Measurements from ENCODE around the gene LGALS1. TPM values are rescaled to one million over a fixed set of nuclear protein-coding genes. Genes with fewer than 3 reads are reported as not detected.
A peak's percentile ranks its signal among the peaks of the same experiment; 100 is the strongest.

Gene LGALS1
- total RNA-seq (2014; rRNA removed; shearing (Covaris generic)): 671 and 890 TPM in 2 replicates

- Histone ChIP-seq H3K9me3 (replicated peaks) (no peaks in the 10 kb centered on the region), H3K4me3 (peak within 1 kb of the TSS; percentile 70), H3K4me1 (peaks cover 9% of the 10 kb centered on the region), H3K27me3 (no peaks in the 10 kb centered on the region), H3K27ac (peak within 1 kb of the TSS; percentile 72), H3K36me3 (peaks cover 7% of the 10 kb centered on the region; the same call in 1 of the 2 replicates)
- DNase-seq: peak; percentile 96 to 97
Observed at GRCh38 chr22:37674951-37675929, at the start of gene LGALS1. Gene LGALS1 (plus strand): TSS chr22:37675636. CDS start chr22:37675703, 67 bp downstream.

- H3K36me3 ChIP-seq: 0 out of 2 replicates have a peak, but pooled peaks cover 4% of the 10 kb centered on the region
- DNase-seq: no peak
- no peaks in the 10 kb centered on the region for H3K9me3 ChIP-seq (replicated peaks)
- no peak overlapping the region for H3K27ac ChIP-seq
- H3K4me3 ChIP-seq: no peak overlapping the region
- peaks cover 15% of the 10 kb centered on the region; the same call in 1 of the 2 replicates for H3K4me1 ChIP-seq
- no peaks in the 10 kb centered on the region for H3K27me3 ChIP-seq
Observed at GRCh38 chr22:37625737-37626136, 49.7 kb upstream of the LGALS1 start.

- no peak for DNase-seq
- 0 out of 2 replicates have a peak, but pooled peaks cover 4% of the 10 kb centered on the region for H3K36me3 ChIP-seq
- no peak overlapping the region for H3K27ac ChIP-seq
- peaks cover 15% of the 10 kb centered on the region; the same call in 1 of the 2 replicates for H3K4me1 ChIP-seq
- no peak overlapping the region for H3K4me3 ChIP-seq
- no peaks in the 10 kb centered on the region for H3K27me3 ChIP-seq
- H3K9me3 ChIP-seq (replicated peaks): no peaks in the 10 kb centered on the region
Observed at GRCh38 chr22:37626144-37626543, 49.3 kb upstream of the LGALS1 start.

- Histone ChIP-seq H3K4me3 (no peak overlapping the region), H3K4me1 (peaks cover 15% of the 10 kb centered on the region; the same call in 1 of the 2 replicates), H3K9me3 (replicated peaks) (no peaks in the 10 kb centered on the region), H3K27me3 (no peaks in the 10 kb centered on the region), H3K27ac (no peak overlapping the region), H3K36me3 (0 out of 2 replicates have a peak, but pooled peaks cover 4% of the 10 kb centered on the region)
- DNase-seq: no peak
Observed at GRCh38 chr22:37626556-37627075, 48.8 kb upstream of the LGALS1 start.

GRCh38 chr22:37627121-37627520 is 48.3 kb upstream of the LGALS1 start:
- Histone ChIP-seq H3K4me3 (no peak overlapping the region), H3K4me1 (peaks cover 15% of the 10 kb centered on the region; the same call in 1 of the 2 replicates), H3K27me3 (no peaks in the 10 kb centered on the region), H3K9me3 (replicated peaks) (no peaks in the 10 kb centered on the region), H3K27ac (no peak overlapping the region), H3K36me3 (0 out of 2 replicates have a peak, but pooled peaks cover 4% of the 10 kb centered on the region)
- DNase-seq: no peak

- H3K27ac ChIP-seq: no peak overlapping the region
- H3K4me1 ChIP-seq: peaks cover 16% of the 10 kb centered on the region
- no peak for DNase-seq
- no peaks in the 10 kb centered on the region for H3K9me3 ChIP-seq (replicated peaks)
- no peak overlapping the region for H3K4me3 ChIP-seq
- H3K36me3 ChIP-seq: 0 out of 2 replicates have a peak, but pooled peaks cover 4% of the 10 kb centered on the region
- no peaks in the 10 kb centered on the region for H3K27me3 ChIP-seq
Observed at GRCh38 chr22:37627545-37627944, 47.9 kb upstream of the LGALS1 start.

- Histone ChIP-seq H3K9me3 (replicated peaks) (no peaks in the 10 kb centered on the region), H3K4me3 (no peak overlapping the region), H3K27ac (no peak overlapping the region), H3K27me3 (no peaks in the 10 kb centered on the region), H3K36me3 (0 out of 2 replicates have a peak, but pooled peaks cover 2% of the 10 kb centered on the region), H3K4me1 (peaks cover 26% of the 10 kb centered on the region)
- no peak for DNase-seq
Observed at GRCh38 chr22:37628830-37629229, 46.6 kb upstream of the LGALS1 start.

GRCh38 chr22:37629928-37630327 is 45.5 kb upstream of the LGALS1 start:
- Histone ChIP-seq H3K9me3 (replicated peaks) (no peaks in the 10 kb centered on the region), H3K27me3 (no peaks in the 10 kb centered on the region), H3K4me3 (no peak overlapping the region), H3K27ac (no peak overlapping the region), H3K36me3 (no peaks in the 10 kb centered on the region), H3K4me1 (peaks cover 29% of the 10 kb centered on the region)
- DNase-seq: no peak

- Histone ChIP-seq H3K4me1 (peaks cover 33% of the 10 kb centered on the region), H3K4me3 (no peak overlapping the region), H3K36me3 (no peaks in the 10 kb centered on the region), H3K9me3 (replicated peaks) (no peaks in the 10 kb centered on the region), H3K27me3 (no peaks in the 10 kb centered on the region), H3K27ac (no peak overlapping the region)
- DNase-seq: no peak
Observed at GRCh38 chr22:37630839-37631435, 44.5 kb upstream of the LGALS1 start.

- peaks cover 38% of the 10 kb centered on the region for H3K4me1 ChIP-seq
- no peak overlapping the region for H3K27ac ChIP-seq
- H3K4me3 ChIP-seq: no peak overlapping the region
- no peaks in the 10 kb centered on the region for H3K9me3 ChIP-seq (replicated peaks)
- H3K36me3 ChIP-seq: no peaks in the 10 kb centered on the region
- no peak for DNase-seq
- H3K27me3 ChIP-seq: no peaks in the 10 kb centered on the region
Observed at GRCh38 chr22:37631448-37632173, 43.8 kb upstream of the LGALS1 start.

- Histone ChIP-seq H3K36me3 (no peaks in the 10 kb centered on the region), H3K4me1 (peaks cover 42% of the 10 kb centered on the region), H3K27me3 (no peaks in the 10 kb centered on the region), H3K4me3 (no peak overlapping the region), H3K27ac (peak overlapping the region; percentile 67), H3K9me3 (replicated peaks) (no peaks in the 10 kb centered on the region)
- no peak for DNase-seq
Observed at GRCh38 chr22:37632174-37633088, 43.0 kb upstream of the LGALS1 start.

- Histone ChIP-seq H3K27me3 (no peaks in the 10 kb centered on the region), H3K4me3 (peak overlapping the region; percentile 26), H3K9me3 (replicated peaks) (no peaks in the 10 kb centered on the region), H3K4me1 (peaks cover 42% of the 10 kb centered on the region), H3K36me3 (no peaks in the 10 kb centered on the region), H3K27ac (peak overlapping the region; percentile 67)
- DNase-seq: peak; percentile 22 to 34
Observed at GRCh38 chr22:37633089-37633624, 42.3 kb upstream of the LGALS1 start.
